ENCODE measurements around the gene USP46. TPM values are rescaled to one million over a fixed set of nuclear protein-coding genes. Genes with fewer than 3 reads are reported as not detected.

The USP46 gene
- total RNA-seq, 1 experiment from 2014 or later = 15.5 TPM

DNA sequence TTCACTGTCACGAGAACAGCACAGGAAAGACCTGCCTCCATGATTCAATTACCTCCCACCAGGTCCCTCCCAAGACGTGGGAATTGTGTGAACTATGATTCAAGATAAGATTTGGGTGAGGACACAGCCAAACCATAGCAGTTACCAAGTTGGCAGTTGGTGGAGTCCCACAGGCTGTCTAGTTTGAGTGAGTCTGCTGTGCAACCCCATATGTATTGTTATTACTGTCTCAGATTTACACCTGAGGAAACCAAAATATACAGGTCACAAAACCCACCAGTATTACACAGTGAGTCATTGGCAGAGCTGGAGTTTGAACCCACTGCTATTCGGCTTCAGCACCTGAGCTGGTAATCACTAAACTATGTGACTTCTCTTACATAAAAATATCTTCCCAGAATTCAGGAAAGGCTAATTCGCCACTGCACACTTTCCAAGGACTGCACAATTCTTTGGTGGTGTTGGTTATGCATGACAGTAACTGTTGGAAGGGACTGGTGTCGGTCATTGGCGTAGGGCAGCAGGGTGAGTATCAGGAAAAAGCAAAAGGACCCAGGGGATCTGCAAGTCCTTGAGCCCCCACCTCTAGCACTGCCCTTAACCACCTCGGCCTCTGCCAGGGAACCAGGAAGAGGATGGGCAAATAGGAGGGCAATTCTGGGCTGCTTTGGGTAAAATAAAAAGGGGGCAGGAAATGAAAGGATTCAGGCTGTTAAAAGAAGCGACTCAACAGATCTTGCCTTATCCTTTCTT lies 110.1 kb downstream of the USP46 start:
- DNase-seq (ENCODE audit: low read depth, low spot score) = no peak
- Histone ChIP-seq H3K4me1 (ENCODE audit: control insufficient read depth, insufficient read depth, low read length) (no peaks in the 10 kb centered on the region), H3K36me3 (ENCODE audit: control insufficient read depth, insufficient read depth, low read length) (no peaks in the 10 kb centered on the region), H3K27ac (ENCODE audit: low read length) (no peak overlapping the region), H3K9me3 (ENCODE audit: control insufficient read depth, insufficient read depth, low read depth, low read length) (no peaks in the 10 kb centered on the region), H3K4me3 (ENCODE audit: low read depth in 2 of 2, low read length in 2 of 2) (no peak overlapping the region), H3K27me3 (ENCODE audit: control insufficient read depth, insufficient read depth, low read length) (peaks cover 5% of the 10 kb centered on the region; the same call in 1 of the 2 replicates)
- TF ChIP-seq SIN3A (IDR thresholded peaks at IDR 0.05; ENCODE audit: borderline replicate concordance, insufficient read depth, low read depth, low read length) (no peak), TCF7L2 (IDR thresholded peaks at IDR 0.05; ENCODE audit: low read depth, low read length) (no peak)
- TF ChIP-seq, protein P1, sequence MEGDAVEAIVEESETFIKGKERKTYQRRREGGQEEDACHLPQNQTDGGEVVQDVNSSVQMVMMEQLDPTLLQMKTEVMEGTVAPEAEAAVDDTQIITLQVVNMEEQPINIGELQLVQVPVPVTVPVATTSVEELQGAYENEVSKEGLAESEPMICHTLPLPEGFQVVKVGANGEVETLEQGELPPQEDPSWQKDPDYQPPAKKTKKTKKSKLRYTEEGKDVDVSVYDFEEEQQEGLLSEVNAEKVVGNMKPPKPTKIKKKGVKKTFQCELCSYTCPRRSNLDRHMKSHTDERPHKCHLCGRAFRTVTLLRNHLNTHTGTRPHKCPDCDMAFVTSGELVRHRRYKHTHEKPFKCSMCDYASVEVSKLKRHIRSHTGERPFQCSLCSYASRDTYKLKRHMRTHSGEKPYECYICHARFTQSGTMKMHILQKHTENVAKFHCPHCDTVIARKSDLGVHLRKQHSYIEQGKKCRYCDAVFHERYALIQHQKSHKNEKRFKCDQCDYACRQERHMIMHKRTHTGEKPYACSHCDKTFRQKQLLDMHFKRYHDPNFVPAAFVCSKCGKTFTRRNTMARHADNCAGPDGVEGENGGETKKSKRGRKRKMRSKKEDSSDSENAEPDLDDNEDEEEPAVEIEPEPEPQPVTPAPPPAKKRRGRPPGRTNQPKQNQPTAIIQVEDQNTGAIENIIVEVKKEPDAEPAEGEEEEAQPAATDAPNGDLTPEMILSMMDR (IDR thresholded peaks at IDR 0.05) = no peak
- TF ChIP-seq, protein P2, sequence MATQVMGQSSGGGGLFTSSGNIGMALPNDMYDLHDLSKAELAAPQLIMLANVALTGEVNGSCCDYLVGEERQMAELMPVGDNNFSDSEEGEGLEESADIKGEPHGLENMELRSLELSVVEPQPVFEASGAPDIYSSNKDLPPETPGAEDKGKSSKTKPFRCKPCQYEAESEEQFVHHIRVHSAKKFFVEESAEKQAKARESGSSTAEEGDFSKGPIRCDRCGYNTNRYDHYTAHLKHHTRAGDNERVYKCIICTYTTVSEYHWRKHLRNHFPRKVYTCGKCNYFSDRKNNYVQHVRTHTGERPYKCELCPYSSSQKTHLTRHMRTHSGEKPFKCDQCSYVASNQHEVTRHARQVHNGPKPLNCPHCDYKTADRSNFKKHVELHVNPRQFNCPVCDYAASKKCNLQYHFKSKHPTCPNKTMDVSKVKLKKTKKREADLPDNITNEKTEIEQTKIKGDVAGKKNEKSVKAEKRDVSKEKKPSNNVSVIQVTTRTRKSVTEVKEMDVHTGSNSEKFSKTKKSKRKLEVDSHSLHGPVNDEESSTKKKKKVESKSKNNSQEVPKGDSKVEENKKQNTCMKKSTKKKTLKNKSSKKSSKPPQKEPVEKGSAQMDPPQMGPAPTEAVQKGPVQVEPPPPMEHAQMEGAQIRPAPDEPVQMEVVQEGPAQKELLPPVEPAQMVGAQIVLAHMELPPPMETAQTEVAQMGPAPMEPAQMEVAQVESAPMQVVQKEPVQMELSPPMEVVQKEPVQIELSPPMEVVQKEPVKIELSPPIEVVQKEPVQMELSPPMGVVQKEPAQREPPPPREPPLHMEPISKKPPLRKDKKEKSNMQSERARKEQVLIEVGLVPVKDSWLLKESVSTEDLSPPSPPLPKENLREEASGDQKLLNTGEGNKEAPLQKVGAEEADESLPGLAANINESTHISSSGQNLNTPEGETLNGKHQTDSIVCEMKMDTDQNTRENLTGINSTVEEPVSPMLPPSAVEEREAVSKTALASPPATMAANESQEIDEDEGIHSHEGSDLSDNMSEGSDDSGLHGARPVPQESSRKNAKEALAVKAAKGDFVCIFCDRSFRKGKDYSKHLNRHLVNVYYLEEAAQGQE (IDR thresholded peaks at IDR 0.05; ENCODE audit: insufficient read depth in 1 of 2, low read depth in 2 of 2, low read length in 1 of 2) = no peak
- in situ Hi-C loops (cut with HindIII; ENCODE audit: low pct_unique_long_range_greater_than_20kb, low sequenced_read_pairs) (no loop called here), intact Hi-C loops (cut with micrococcal nuclease; ENCODE audit: unreplicated experiment) (loop anchor here (5.0 kb wide), 1 partner anchor 433 kb away; no protein-coding TSS in a partner anchor)
- no TSS peak for BruUV-seq (replicated peaks)
- ChIA-PET CTCF (no interaction called here), POLR2A (no interaction called here)
- no peak for ATAC-seq

DNA sequence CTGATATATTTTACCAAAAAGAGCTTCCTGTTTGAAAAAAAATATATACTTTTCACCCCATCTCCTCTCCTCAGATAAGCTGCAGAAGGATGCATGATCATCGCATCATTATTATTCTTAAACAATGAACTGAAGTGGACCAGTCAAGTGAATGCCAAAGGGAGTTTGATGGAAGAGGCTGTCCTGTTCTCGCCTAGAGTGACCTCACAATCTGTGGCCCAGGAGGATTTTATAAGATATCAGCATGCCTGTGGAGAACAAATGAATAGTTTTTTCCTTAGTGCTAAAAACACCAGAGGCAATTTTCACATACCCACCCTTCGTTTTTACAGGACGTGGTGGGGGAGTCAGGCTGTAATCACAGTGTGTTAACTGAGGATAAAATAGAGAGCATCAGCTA lies 112.7 kb downstream of the USP46 start:
- in situ Hi-C loops (cut with HindIII; ENCODE audit: low pct_unique_long_range_greater_than_20kb, low sequenced_read_pairs) = no loop called here
- POLR2A ChIA-PET = no interaction called here
- no peak for ATAC-seq

More for the DNA sequence above, 112.7 kb downstream of the USP46 start:
- Histone ChIP-seq H3K27me3 (ENCODE audit: control insufficient read depth, insufficient read depth, low read length) (peaks cover 5% of the 10 kb centered on the region; the same call in 1 of the 2 replicates), H3K9me3 (ENCODE audit: control insufficient read depth, insufficient read depth, low read depth, low read length) (no peaks in the 10 kb centered on the region), H3K4me3 (ENCODE audit: low read depth in 2 of 2, low read length in 2 of 2) (no peak overlapping the region), H3K4me1 (ENCODE audit: control insufficient read depth, insufficient read depth, low read length) (no peaks in the 10 kb centered on the region), H3K27ac (ENCODE audit: low read length) (no peak overlapping the region), H3K36me3 (ENCODE audit: control insufficient read depth, insufficient read depth, low read length) (no peaks in the 10 kb centered on the region)
- no peak for TF ChIP-seq POLR2AphosphoS5 (IDR thresholded peaks at IDR 0.05; ENCODE audit: low read depth, low read length)
- TF ChIP-seq, protein P2 (IDR thresholded peaks at IDR 0.05; ENCODE audit: insufficient read depth in 1 of 2, low read depth in 2 of 2, low read length in 1 of 2) = no peak
- no TSS peak for BruUV-seq (replicated peaks)
- intact Hi-C loops (cut with micrococcal nuclease; ENCODE audit: unreplicated experiment) = loop anchor here (5.0 kb wide), 1 partner anchor 436 kb away; no protein-coding TSS in a partner anchor
- CTCF ChIA-PET = interaction anchor here (1.6 kb wide), 1 partner anchor 436 kb away, joined by 5 read pairs; no protein-coding TSS in a partner anchor
- DNase-seq (ENCODE audit: low read depth, low spot score) = no peak
